ENCODE data around the gene KRT24.

Gene KRT24

GRCh38 chr17:40717776-40718175 is 14.2 kb upstream of the KRT24 start:
- Histone ChIP-seq H3K4me1 (ENCODE audit: control extremely low read depth in 1 of 4, control insufficient read depth in 4 of 4, insufficient read depth in 4 of 4, low read length in 3 of 4) (no peaks in the 10 kb centered on the region), H3K9me3 (ENCODE audit: control extremely low read depth in 1 of 5, control insufficient read depth in 4 of 5, insufficient read depth in 2 of 5, low read depth in 1 of 5, low read length in 4 of 5) (peaks cover 0 to 4% (median 0%) of the 10 kb centered on the region in 5 experiments), H3K4me3 (ENCODE audit: control insufficient read depth in 1 of 7, extremely low read depth in 1 of 7, insufficient read depth in 4 of 7, low read depth in 2 of 7, low read length in 6 of 7) (no peak overlapping the region), H3K27ac (ENCODE audit: insufficient read depth in 1 of 2, low read depth in 1 of 2, low read length in 2 of 2, poor library complexity in 1 of 2, severe bottlenecking in 2 of 2) (no peak overlapping the region), H3K27me3 (replicated peaks in 2 of 5; ENCODE audit: control insufficient read depth in 4 of 5, insufficient read depth in 5 of 5, low read length in 4 of 5) (peaks cover 6 to 33% (median 10%) of the 10 kb centered on the region in 5 experiments), H3K36me3 (ENCODE audit: control insufficient read depth in 4 of 4, insufficient read depth in 4 of 4, low read length in 3 of 4) (no peaks in the 10 kb centered on the region)
- ChIA-PET POLR2A (no interaction called here), CTCF (no interaction called here)
- 92% methylated on average over 2 of the region's 3 CpGs for WGBS (ENCODE audit: insufficient coverage)
- no peak for DNase-seq

- POLR2A ChIA-PET = no interaction called here
- CTCF ChIA-PET = no interaction called here
- peaks cover 0 to 4% (median 0%) of the 10 kb centered on the region in 5 experiments for H3K9me3 ChIP-seq (ENCODE audit: control extremely low read depth in 1 of 5, control insufficient read depth in 4 of 5, insufficient read depth in 2 of 5, low read depth in 1 of 5, low read length in 4 of 5)
- H3K36me3 ChIP-seq (ENCODE audit: control insufficient read depth in 4 of 4, insufficient read depth in 4 of 4, low read length in 3 of 4) = no peaks in the 10 kb centered on the region
- H3K27ac ChIP-seq (ENCODE audit: insufficient read depth in 1 of 2, low read depth in 1 of 2, low read length in 2 of 2, poor library complexity in 1 of 2, severe bottlenecking in 2 of 2) = no peak overlapping the region
- no peaks in the 10 kb centered on the region for H3K4me1 ChIP-seq (ENCODE audit: control extremely low read depth in 1 of 4, control insufficient read depth in 4 of 4, insufficient read depth in 4 of 4, low read length in 3 of 4)
- 78% methylated on average over 4 of the region's 6 CpGs for WGBS (ENCODE audit: insufficient coverage)
- H3K27me3 ChIP-seq (replicated peaks in 2 of 5; ENCODE audit: control insufficient read depth in 4 of 5, insufficient read depth in 5 of 5, low read length in 4 of 5) = peaks cover 3 to 36% (median 6%) of the 10 kb centered on the region in 5 experiments
- DNase-seq = no peak
- H3K4me3 ChIP-seq (ENCODE audit: control insufficient read depth in 1 of 7, extremely low read depth in 1 of 7, insufficient read depth in 4 of 7, low read depth in 2 of 7, low read length in 6 of 7) = no peak overlapping the region
Observed at GRCh38 chr17:40714473-40714872, 10.9 kb upstream of the KRT24 start.

GRCh38 chr17:40707745-40708144 is 4.2 kb upstream of the KRT24 start:
- DNase-seq = no peak
- H3K27me3 ChIP-seq (replicated peaks in 2 of 5; ENCODE audit: control insufficient read depth in 4 of 5, insufficient read depth in 5 of 5, low read length in 4 of 5) = peaks cover 5 to 43% (median 8%) of the 10 kb centered on the region in 5 experiments
- H3K27ac ChIP-seq (ENCODE audit: insufficient read depth in 1 of 2, low read depth in 1 of 2, low read length in 2 of 2, poor library complexity in 1 of 2, severe bottlenecking in 2 of 2) = no peak overlapping the region
- no peaks in the 10 kb centered on the region for H3K36me3 ChIP-seq (ENCODE audit: control insufficient read depth in 4 of 4, insufficient read depth in 4 of 4, low read length in 3 of 4)
- no peaks in the 10 kb centered on the region for H3K9me3 ChIP-seq (ENCODE audit: control extremely low read depth in 1 of 5, control insufficient read depth in 4 of 5, insufficient read depth in 2 of 5, low read depth in 1 of 5, low read length in 4 of 5)
- no peak overlapping the region for H3K4me3 ChIP-seq (ENCODE audit: control insufficient read depth in 1 of 7, extremely low read depth in 1 of 7, insufficient read depth in 4 of 7, low read depth in 2 of 7, low read length in 6 of 7)
- H3K4me1 ChIP-seq (ENCODE audit: control extremely low read depth in 1 of 4, control insufficient read depth in 4 of 4, insufficient read depth in 4 of 4, low read length in 3 of 4) = no peaks in the 10 kb centered on the region
- ChIA-PET CTCF (no interaction called here), POLR2A (no interaction called here)
- 80% methylated on average over 6 of the region's 7 CpGs for WGBS (ENCODE audit: insufficient coverage)

- no peaks in the 10 kb centered on the region for H3K36me3 ChIP-seq (ENCODE audit: control insufficient read depth in 4 of 4, insufficient read depth in 4 of 4, low read length in 3 of 4)
- H3K9me3 ChIP-seq (ENCODE audit: control extremely low read depth in 1 of 5, control insufficient read depth in 4 of 5, insufficient read depth in 2 of 5, low read depth in 1 of 5, low read length in 4 of 5) = no peaks in the 10 kb centered on the region
- WGBS (ENCODE audit: insufficient coverage) = 64% methylated on average over 3 of the region's 4 CpGs
- H3K27me3 ChIP-seq (replicated peaks in 2 of 5; ENCODE audit: control insufficient read depth in 4 of 5, insufficient read depth in 5 of 5, low read length in 4 of 5) = peaks cover 5 to 49% (median 14%) of the 10 kb centered on the region in 5 experiments
- no peak for DNase-seq
- ChIA-PET CTCF (no interaction called here), POLR2A (interaction anchor here (0.7 to 1.4 kb wide), 2 partner anchors 10 to 44 kb away, joined by 3 read pairs; no protein-coding TSS in a partner anchor)
- no peaks in the 10 kb centered on the region for H3K4me1 ChIP-seq (ENCODE audit: control extremely low read depth in 1 of 4, control insufficient read depth in 4 of 4, insufficient read depth in 4 of 4, low read length in 3 of 4)
- no peak overlapping the region for H3K4me3 ChIP-seq (ENCODE audit: control insufficient read depth in 1 of 7, extremely low read depth in 1 of 7, insufficient read depth in 4 of 7, low read depth in 2 of 7, low read length in 6 of 7)
- H3K27ac ChIP-seq (ENCODE audit: insufficient read depth in 1 of 2, low read depth in 1 of 2, low read length in 2 of 2, poor library complexity in 1 of 2, severe bottlenecking in 2 of 2) = no peak overlapping the region
Observed at GRCh38 chr17:40705584-40705983, 2.0 kb upstream of the KRT24 start.

GRCh38 chr17:40702271-40702670 is 1.3 kb downstream of the KRT24 start:
- no peak for DNase-seq
- ChIA-PET CTCF (interaction anchor here (1.3 kb wide), 1 partner anchor 9 kb away, joined by 3 read pairs; no protein-coding TSS in a partner anchor), POLR2A (no interaction called here)
- no peaks in the 10 kb centered on the region for H3K4me1 ChIP-seq (ENCODE audit: control extremely low read depth in 1 of 4, control insufficient read depth in 4 of 4, insufficient read depth in 4 of 4, low read length in 3 of 4)
- H3K36me3 ChIP-seq (ENCODE audit: control insufficient read depth in 4 of 4, insufficient read depth in 4 of 4, low read length in 3 of 4) = no peaks in the 10 kb centered on the region
- H3K27ac ChIP-seq (ENCODE audit: insufficient read depth in 1 of 2, low read depth in 1 of 2, low read length in 2 of 2, poor library complexity in 1 of 2, severe bottlenecking in 2 of 2) = no peak overlapping the region
- H3K27me3 ChIP-seq (replicated peaks in 2 of 5; ENCODE audit: control insufficient read depth in 4 of 5, insufficient read depth in 5 of 5, low read length in 4 of 5) = peaks cover 8 to 66% (median 30%) of the 10 kb centered on the region in 5 experiments
- H3K9me3 ChIP-seq (ENCODE audit: control extremely low read depth in 1 of 5, control insufficient read depth in 4 of 5, insufficient read depth in 2 of 5, low read depth in 1 of 5, low read length in 4 of 5) = no peaks in the 10 kb centered on the region
- H3K4me3 ChIP-seq (ENCODE audit: control insufficient read depth in 1 of 7, extremely low read depth in 1 of 7, insufficient read depth in 4 of 7, low read depth in 2 of 7, low read length in 6 of 7) = no peak overlapping the region
- 100% methylated on average over 1 of the region's 3 CpGs for WGBS (ENCODE audit: insufficient coverage)

GRCh38 chr17:40699853-40700252 is 3.7 kb downstream of the KRT24 start:
- H3K9me3 ChIP-seq (ENCODE audit: control extremely low read depth in 1 of 5, control insufficient read depth in 4 of 5, insufficient read depth in 2 of 5, low read depth in 1 of 5, low read length in 4 of 5) = no peaks in the 10 kb centered on the region
- peaks cover 14 to 80% (median 46%) of the 10 kb centered on the region in 5 experiments for H3K27me3 ChIP-seq (replicated peaks in 2 of 5; ENCODE audit: control insufficient read depth in 4 of 5, insufficient read depth in 5 of 5, low read length in 4 of 5)
- H3K4me1 ChIP-seq (ENCODE audit: control extremely low read depth in 1 of 4, control insufficient read depth in 4 of 4, insufficient read depth in 4 of 4, low read length in 3 of 4) = peaks cover 0 to 5% (median 0%) of the 10 kb centered on the region in 4 experiments
- ChIA-PET POLR2A (no interaction called here), CTCF (no interaction called here)
- no peaks in the 10 kb centered on the region for H3K36me3 ChIP-seq (ENCODE audit: control insufficient read depth in 4 of 4, insufficient read depth in 4 of 4, low read length in 3 of 4)
- H3K27ac ChIP-seq (ENCODE audit: insufficient read depth in 1 of 2, low read depth in 1 of 2, low read length in 2 of 2, poor library complexity in 1 of 2, severe bottlenecking in 2 of 2) = no peak overlapping the region
- no peak overlapping the region for H3K4me3 ChIP-seq (ENCODE audit: control insufficient read depth in 1 of 7, extremely low read depth in 1 of 7, insufficient read depth in 4 of 7, low read depth in 2 of 7, low read length in 6 of 7)
- DNase-seq = no peak
- 91% methylated on average over 5 of the region's 5 CpGs for WGBS (ENCODE audit: insufficient coverage)

- H3K4me1 ChIP-seq (ENCODE audit: control extremely low read depth in 1 of 4, control insufficient read depth in 4 of 4, insufficient read depth in 4 of 4, low read length in 3 of 4) = peaks cover 0 to 5% (median 0%) of the 10 kb centered on the region in 4 experiments
- H3K36me3 ChIP-seq (ENCODE audit: control insufficient read depth in 4 of 4, insufficient read depth in 4 of 4, low read length in 3 of 4) = no peaks in the 10 kb centered on the region
- no peak for DNase-seq
- H3K27me3 ChIP-seq (replicated peaks in 2 of 5; ENCODE audit: control insufficient read depth in 4 of 5, insufficient read depth in 5 of 5, low read length in 4 of 5) = peaks cover 11 to 79% (median 46%) of the 10 kb centered on the region in 5 experiments
- H3K27ac ChIP-seq (ENCODE audit: insufficient read depth in 1 of 2, low read depth in 1 of 2, low read length in 2 of 2, poor library complexity in 1 of 2, severe bottlenecking in 2 of 2) = no peak overlapping the region
- POLR2A ChIA-PET = no interaction called here
- CTCF ChIA-PET = no interaction called here
- no peaks in the 10 kb centered on the region for H3K9me3 ChIP-seq (ENCODE audit: control extremely low read depth in 1 of 5, control insufficient read depth in 4 of 5, insufficient read depth in 2 of 5, low read depth in 1 of 5, low read length in 4 of 5)
- H3K4me3 ChIP-seq (ENCODE audit: control insufficient read depth in 1 of 7, extremely low read depth in 1 of 7, insufficient read depth in 4 of 7, low read depth in 2 of 7, low read length in 6 of 7) = no peak overlapping the region
- WGBS (ENCODE audit: insufficient coverage) = 98% methylated on average over 6 of the region's 9 CpGs
Observed at GRCh38 chr17:40699371-40699770, 4.2 kb downstream of the KRT24 start.

Data from common myeloid progenitor, CD34-positive (primary cell).